ENCODE data around the gene KRTAP10-6.

DNA sequence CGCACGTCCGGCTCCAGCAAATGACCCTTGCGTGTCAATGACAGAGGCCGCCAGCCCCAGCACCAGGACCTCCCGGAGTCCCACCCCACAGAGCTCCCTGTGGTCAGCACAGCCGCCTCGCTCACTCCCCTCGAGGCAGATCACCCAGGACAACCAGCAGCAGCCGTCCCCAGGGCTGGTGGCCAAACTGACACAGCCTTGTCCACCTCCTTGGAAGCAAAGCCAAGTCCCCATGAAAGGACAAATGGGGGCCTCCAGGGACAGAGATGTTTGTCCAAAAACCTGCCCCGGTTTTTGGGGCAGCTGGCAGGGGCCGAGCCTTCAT lies 47.0 kb upstream of the KRTAP10-6 start:
- TF ChIP-seq EZH2 (IDR thresholded peaks at IDR 0.05; ENCODE audit: insufficient read depth, poor library complexity, severe bottlenecking) (no peak), EZH2phosphoT487 (IDR thresholded peaks at IDR 0.05; ENCODE audit: insufficient read depth, low read depth) (no peak)
